Measurements from ENCODE around the gene ALDH3B1. TPM values are rescaled to one million over a fixed set of nuclear protein-coding genes. Genes with fewer than 3 reads are reported as not detected.

The ALDH3B1 gene
- polyA plus RNA-seq, 1 donor from 2014 or later, result not detected

GRCh38 chr11:68016161-68016903 lies 6.2 kb downstream of the ALDH3B1 start:
- Histone ChIP-seq H3K27ac (ENCODE audit: low read length) (no peak overlapping the region), H2AFZ (ENCODE audit: low read depth, low read length) (no peak overlapping the region)

More at GRCh38 chr11:68016161-68016903, 6.2 kb downstream of the ALDH3B1 start:
- Histone ChIP-seq H3K4me2 (ENCODE audit: low read length) (no peak overlapping the region), H3K27me3 (ENCODE audit: insufficient read depth, low read depth, low read length) (no peaks in the 10 kb centered on the region), H3K9me2 (ENCODE audit: insufficient read depth, low read length) (no peaks in the 10 kb centered on the region), H3K36me3 (ENCODE audit: insufficient read depth, low read length) (no peaks in the 10 kb centered on the region), H3F3A (ENCODE audit: insufficient read depth, low read length, poor library complexity, severe bottlenecking) (no peaks in the 10 kb centered on the region), H4K20me1 (ENCODE audit: insufficient read depth) (no peaks in the 10 kb centered on the region), H3K79me2 (replicated peaks; ENCODE audit: insufficient read depth, low read length) (no peaks in the 10 kb centered on the region), H3K9me3 (ENCODE audit: low read length) (no peaks in the 10 kb centered on the region), H3K4me3 (ENCODE audit: low read length) (no peak overlapping the region), H3K9ac (ENCODE audit: low read length) (no peak overlapping the region)
- TF ChIP-seq TAF1 (IDR thresholded peaks at IDR 0.05; ENCODE audit: low read depth), result no peak
- no peak for TF ChIP-seq POLR2AphosphoS5 (IDR thresholded peaks at IDR 0.05)
- TF ChIP-seq EP300 (conservative IDR thresholded peaks at IDR 0.05; ENCODE audit: poor library complexity, severe bottlenecking), result no peak
- TF ChIP-seq RAD21 (conservative IDR thresholded peaks at IDR 0.05), result no peak
- TF ChIP-seq REST (IDR thresholded peaks at IDR 0.05; ENCODE audit: borderline replicate concordance), result no peak
- TF ChIP-seq, protein P1, sequence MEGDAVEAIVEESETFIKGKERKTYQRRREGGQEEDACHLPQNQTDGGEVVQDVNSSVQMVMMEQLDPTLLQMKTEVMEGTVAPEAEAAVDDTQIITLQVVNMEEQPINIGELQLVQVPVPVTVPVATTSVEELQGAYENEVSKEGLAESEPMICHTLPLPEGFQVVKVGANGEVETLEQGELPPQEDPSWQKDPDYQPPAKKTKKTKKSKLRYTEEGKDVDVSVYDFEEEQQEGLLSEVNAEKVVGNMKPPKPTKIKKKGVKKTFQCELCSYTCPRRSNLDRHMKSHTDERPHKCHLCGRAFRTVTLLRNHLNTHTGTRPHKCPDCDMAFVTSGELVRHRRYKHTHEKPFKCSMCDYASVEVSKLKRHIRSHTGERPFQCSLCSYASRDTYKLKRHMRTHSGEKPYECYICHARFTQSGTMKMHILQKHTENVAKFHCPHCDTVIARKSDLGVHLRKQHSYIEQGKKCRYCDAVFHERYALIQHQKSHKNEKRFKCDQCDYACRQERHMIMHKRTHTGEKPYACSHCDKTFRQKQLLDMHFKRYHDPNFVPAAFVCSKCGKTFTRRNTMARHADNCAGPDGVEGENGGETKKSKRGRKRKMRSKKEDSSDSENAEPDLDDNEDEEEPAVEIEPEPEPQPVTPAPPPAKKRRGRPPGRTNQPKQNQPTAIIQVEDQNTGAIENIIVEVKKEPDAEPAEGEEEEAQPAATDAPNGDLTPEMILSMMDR (IDR thresholded peaks at IDR 0.05; ENCODE audit: poor library complexity, severe bottlenecking), result no peak
- TF ChIP-seq EZH2 (IDR thresholded peaks at IDR 0.05; ENCODE audit: borderline replicate concordance, insufficient read depth, low read length, poor library complexity, severe bottlenecking), result no peak
- no peak for TF ChIP-seq MXI1 (conservative IDR thresholded peaks at IDR 0.05; ENCODE audit: poor library complexity, severe bottlenecking)
- TF ChIP-seq SMC3 (conservative IDR thresholded peaks at IDR 0.05; ENCODE audit: poor library complexity), result no peak
